ENCODE results near the gene SEC14L1. TPM values are rescaled to one million over a fixed set of nuclear protein-coding genes. Genes with fewer than 3 reads are reported as not detected.

SEC14L1 gene
- total RNA-seq, 1 donor = 101 TPM

DNA sequence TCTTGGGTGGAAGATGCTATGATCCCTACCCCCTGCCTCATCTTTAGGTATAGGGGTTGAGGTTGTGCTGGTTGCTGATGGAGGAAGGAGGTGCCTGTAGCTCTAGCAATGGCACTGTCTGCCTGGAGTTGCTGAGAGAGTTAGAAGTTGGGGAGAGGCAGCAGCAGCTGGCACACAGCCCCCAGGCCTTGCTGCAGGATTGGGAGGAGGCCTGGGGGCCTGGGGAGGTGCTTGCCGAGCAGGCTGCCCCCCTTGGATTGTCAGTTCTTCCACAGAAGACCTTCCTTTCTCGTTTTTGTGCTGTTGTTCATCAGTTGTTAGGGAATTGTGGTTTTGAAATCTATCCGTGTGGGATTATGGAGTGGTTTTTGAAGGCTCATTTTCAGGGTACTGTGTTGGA, 52.9 kb downstream of the SEC14L1 start:
- TF ChIP-seq, protein P1, sequence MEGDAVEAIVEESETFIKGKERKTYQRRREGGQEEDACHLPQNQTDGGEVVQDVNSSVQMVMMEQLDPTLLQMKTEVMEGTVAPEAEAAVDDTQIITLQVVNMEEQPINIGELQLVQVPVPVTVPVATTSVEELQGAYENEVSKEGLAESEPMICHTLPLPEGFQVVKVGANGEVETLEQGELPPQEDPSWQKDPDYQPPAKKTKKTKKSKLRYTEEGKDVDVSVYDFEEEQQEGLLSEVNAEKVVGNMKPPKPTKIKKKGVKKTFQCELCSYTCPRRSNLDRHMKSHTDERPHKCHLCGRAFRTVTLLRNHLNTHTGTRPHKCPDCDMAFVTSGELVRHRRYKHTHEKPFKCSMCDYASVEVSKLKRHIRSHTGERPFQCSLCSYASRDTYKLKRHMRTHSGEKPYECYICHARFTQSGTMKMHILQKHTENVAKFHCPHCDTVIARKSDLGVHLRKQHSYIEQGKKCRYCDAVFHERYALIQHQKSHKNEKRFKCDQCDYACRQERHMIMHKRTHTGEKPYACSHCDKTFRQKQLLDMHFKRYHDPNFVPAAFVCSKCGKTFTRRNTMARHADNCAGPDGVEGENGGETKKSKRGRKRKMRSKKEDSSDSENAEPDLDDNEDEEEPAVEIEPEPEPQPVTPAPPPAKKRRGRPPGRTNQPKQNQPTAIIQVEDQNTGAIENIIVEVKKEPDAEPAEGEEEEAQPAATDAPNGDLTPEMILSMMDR (IDR thresholded peaks at IDR 0.05; ENCODE audit: insufficient read depth, low read depth, low read length) = no peak
- H3K4me3 ChIP-seq (ENCODE audit: low read depth, low read length) = no peak overlapping the region
- DNase-seq (ENCODE audit: low read depth) = no peak

DNA sequence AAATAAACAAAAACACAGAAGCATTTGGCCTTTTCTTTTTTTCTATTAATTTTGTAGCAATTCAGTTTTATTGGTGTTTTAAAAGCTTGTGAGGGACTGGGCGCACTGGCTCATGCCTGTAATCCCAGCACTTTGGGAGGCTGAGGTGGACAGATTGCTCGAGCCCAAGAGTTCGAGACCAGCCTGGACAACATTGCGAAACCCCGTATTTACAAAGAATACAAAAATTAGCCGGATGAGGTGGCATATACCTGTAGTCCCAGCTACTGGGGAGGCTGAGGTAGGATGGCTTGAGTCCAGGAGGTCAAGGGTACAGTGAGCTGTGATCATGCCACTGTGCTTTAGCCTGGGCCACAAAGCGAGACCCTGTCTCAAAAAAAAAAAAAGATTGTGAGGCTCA, 53.4 kb downstream of the SEC14L1 start:
- no peak overlapping the region for H3K4me3 ChIP-seq (ENCODE audit: low read depth, low read length)

DNA sequence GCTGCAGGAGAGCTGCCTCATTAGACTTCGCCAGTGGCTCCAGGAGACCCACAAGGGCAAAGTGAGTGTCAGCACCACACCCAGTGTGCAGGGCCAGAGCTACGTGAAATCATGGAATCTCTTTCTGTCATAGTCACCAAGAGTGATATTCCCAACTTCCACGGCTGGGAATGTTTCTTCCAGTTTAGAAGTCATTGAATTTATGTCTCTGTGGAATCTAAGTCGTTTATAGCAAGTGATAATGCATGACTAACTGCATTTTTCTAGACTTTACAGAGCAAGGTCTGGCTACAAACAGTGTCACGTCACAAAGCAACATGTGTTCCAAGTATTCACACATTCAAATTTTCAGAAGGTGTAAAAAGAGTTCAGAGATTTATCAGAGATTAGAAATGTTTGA, 55.5 kb downstream of the SEC14L1 start:
- TF ChIP-seq, protein P1 (IDR thresholded peaks at IDR 0.05; ENCODE audit: insufficient read depth, low read depth, low read length) = no peak
- no peak overlapping the region for H3K4me3 ChIP-seq (ENCODE audit: low read depth, low read length)
- peak; percentile 37 for DNase-seq (ENCODE audit: low read depth)

More for the DNA sequence above, 53.4 kb downstream of the SEC14L1 start:
- no peak for DNase-seq (ENCODE audit: low read depth)
- TF ChIP-seq, protein P1 (IDR thresholded peaks at IDR 0.05; ENCODE audit: insufficient read depth, low read depth, low read length) = no peak

DNA sequence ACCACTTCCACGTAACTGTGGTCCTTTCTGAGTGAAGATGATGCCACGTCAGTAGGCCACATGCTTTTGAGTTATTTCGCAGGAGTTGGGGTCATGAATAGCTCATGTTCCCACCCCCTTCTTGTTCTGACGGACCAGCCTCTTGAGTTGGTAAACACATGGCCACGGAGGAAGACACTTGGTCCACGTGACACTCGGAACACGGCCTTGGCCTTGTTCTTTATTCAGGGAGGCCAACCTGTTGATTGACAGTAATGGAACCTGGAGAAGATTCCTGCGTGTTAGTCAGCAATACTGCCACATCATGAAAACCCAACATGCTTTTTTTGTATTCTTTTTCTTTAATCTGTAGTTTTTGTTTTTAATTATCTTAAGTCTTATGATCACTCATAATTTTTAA, 56.3 kb downstream of the SEC14L1 start:
- TF ChIP-seq, protein P1 (IDR thresholded peaks at IDR 0.05; ENCODE audit: insufficient read depth, low read depth, low read length) = no peak
- no peak for DNase-seq (ENCODE audit: low read depth)
- no peak overlapping the region for H3K4me3 ChIP-seq (ENCODE audit: low read depth, low read length)

DNA sequence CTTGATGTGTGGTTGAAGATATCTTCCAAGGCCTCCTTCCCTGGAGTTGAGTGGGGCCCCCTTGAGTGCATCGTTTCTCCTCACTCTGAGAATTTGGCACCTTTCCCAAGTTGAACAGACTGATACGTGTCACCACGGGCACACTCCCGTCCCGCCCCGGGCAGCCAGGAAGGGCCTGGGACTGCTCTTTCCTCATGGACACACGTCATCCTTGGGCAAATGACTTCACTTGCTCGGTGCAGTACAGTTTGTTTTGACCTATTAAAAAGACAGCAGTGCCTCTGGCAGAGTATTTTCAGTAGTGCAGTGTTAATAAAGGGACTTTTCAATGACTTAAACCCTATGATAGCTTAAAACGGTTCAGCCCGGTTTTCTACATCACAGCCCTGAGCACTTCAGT, 59.9 kb downstream of the SEC14L1 start:
- no peak overlapping the region for H3K4me3 ChIP-seq (ENCODE audit: low read depth, low read length)
- TF ChIP-seq, protein P1 (IDR thresholded peaks at IDR 0.05; ENCODE audit: insufficient read depth, low read depth, low read length) = no peak
- DNase-seq (ENCODE audit: low read depth) = no peak

DNA sequence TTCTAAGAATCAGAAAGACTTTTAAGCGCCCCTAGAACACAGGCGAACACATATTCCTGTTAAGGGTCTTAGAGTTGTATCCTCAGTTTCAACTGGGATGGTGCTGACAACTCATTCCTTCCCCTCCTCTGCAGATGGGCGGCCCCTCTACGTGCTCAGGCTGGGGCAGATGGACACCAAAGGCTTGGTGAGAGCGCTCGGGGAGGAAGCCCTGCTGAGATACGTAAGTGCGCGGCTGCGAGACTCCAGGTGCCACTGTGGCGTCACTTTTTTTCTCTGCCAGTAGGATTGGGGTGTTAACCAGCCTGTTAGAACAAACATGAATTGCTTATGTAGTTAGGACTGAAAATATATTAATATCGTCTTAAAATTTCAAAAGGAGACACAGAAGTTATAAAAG, 62.7 kb downstream of the SEC14L1 start:
- no peak overlapping the region for H3K4me3 ChIP-seq (ENCODE audit: low read depth, low read length)
- TF ChIP-seq, protein P1 (IDR thresholded peaks at IDR 0.05; ENCODE audit: insufficient read depth, low read depth, low read length) = no peak
- DNase-seq (ENCODE audit: low read depth) = no peak

DNA sequence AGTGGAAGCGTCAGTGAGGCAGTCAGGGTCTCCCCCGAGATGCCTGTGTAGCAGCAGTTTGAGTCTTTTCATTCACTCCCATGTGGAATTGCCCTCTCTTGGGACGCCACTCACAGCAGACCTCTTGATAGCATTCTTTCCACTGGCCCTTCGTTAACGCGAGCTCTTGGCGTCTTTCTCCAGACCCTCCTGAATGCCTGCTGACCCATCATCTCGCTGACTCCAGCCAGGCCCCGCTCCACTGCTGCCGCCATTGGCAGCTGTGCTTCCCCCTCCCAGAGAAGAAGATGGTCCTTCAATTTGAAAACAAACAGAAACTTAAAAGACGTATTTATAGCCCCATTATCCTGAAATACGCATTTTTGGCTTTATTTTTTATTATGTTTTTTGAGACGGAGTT, 63.1 kb downstream of the SEC14L1 start:
- TF ChIP-seq, protein P1 (IDR thresholded peaks at IDR 0.05; ENCODE audit: insufficient read depth, low read depth, low read length) = no peak
- no peak for DNase-seq (ENCODE audit: low read depth)
- H3K4me3 ChIP-seq (ENCODE audit: low read depth, low read length) = no peak overlapping the region
